Lower leg skin (tissue), 3 donors: ENCODE data around the gene SYCE3.

ENCODE experiments used
- CTCF ChIP-seq, 3 donors: fragments of 450-650 bp; IDR thresholded peaks; one replicate each; pipeline ENCODE4 v1.5.1; 2016; ENCODE audit warnings: antibody characterized with exemption in 3 of 3, mild to moderate bottlenecking in 3 of 3, moderate library complexity in 2 of 3
- POLR2A ChIP-seq, 2 donors: fragments of 450-650 bp; IDR thresholded peaks; one replicate each; pipeline ENCODE4 v1.6.1; 2016 to 2017; ENCODE audit warnings: antibody characterized with exemption in 2 of 2, mild to moderate bottlenecking in 1 of 2, moderate library complexity in 1 of 2

GRCh38 chr22:50603511-50604255 lies 41.0 kb upstream of the SYCE3 start:
- TF ChIP-seq CTCF (IDR thresholded peaks at IDR 0.05) (no peak), POLR2A (IDR thresholded peaks at IDR 0.05) (no peak)
